OCI-LY7 (cell line): ENCODE measurements around the gene NFIA. TPM values are rescaled to one million over a fixed set of nuclear protein-coding genes. Genes with fewer than 3 reads are reported as not detected.

Source experiments
- BruUV-seq: library from RNA; stranded (reverse); fragments of 400-500 nt; replicated peaks from 2 replicates; lab custom pipeline; 2021; lab: Mats Ljungman, UMichigan
- CTCF ChIA-PET: fragments of 300-600 bp; sonication (Branson Sonifier 250); formaldehyde crosslinking; loops from one replicate; lab custom pipeline; 2022; ENCODE audit warnings: antibody characterized with exemption; ENCODE audit not compliant: unreplicated experiment; lab: Charles Lee
- POLR2A ChIA-PET: fragments of 300-600 bp; sonication (Branson Sonifier 250); formaldehyde crosslinking; loops from one replicate; lab custom pipeline; 2022; ENCODE audit warnings: antibody characterized with exemption; lab: Charles Lee
- DNase-seq: peaks from one replicate; pipeline ENCODE4 v3.0.0-alpha.2; 2015; ENCODE audit warnings: low spot score
- H2AFZ ChIP-seq: fragments of 200-600 bp; sonication (generic), shearing (Covaris generic); 2 replicates; pipeline ENCODE4 v1.6.1; 2014; ENCODE audit warnings: mild to moderate bottlenecking, antibody characterized with exemption, low read length, moderate library complexity
- H3K27ac ChIP-seq: fragments of 200-600 bp; sonication (generic); 2 replicates; pipeline ENCODE4 v1.5.1; 2014; ENCODE audit warnings: mixed run types, low read depth, mild to moderate bottlenecking, moderate library complexity, low read length, inconsistent platforms; ENCODE audit not compliant: poor library complexity, severe bottlenecking
- H3K36me3 ChIP-seq: fragments of 200-600 bp; sonication (generic); 2 replicates; pipeline ENCODE4 v1.6.1; 2014; ENCODE audit warnings: mild to moderate bottlenecking, antibody characterized with exemption, low read length, moderate library complexity, mixed read lengths; ENCODE audit not compliant: insufficient read depth
- H3K4me1 ChIP-seq: fragments of 200-600 bp; sonication (generic); 2 replicates; pipeline ENCODE4 v1.5.1; 2014; ENCODE audit warnings: mild to moderate bottlenecking, low read length; ENCODE audit not compliant: insufficient read depth, poor library complexity, severe bottlenecking
- H3K4me2 ChIP-seq: fragments of 200-600 bp; sonication (generic); 2 replicates; pipeline ENCODE4 v1.6.1; 2014; ENCODE audit warnings: mild to moderate bottlenecking, low read length
- H3K4me3 ChIP-seq: fragments of 200-600 bp; sonication (generic); 2 replicates; pipeline ENCODE4 v1.5.1; 2014; ENCODE audit warnings: mild to moderate bottlenecking, low read depth, low read length; ENCODE audit not compliant: poor library complexity, severe bottlenecking
- H3K79me2 ChIP-seq: fragments of 200-600 bp; sonication (generic); 2 replicates; pipeline ENCODE4 v1.6.1; 2016; ENCODE audit warnings: low read depth, mild to moderate bottlenecking, low read length, moderate library complexity, mixed read lengths; ENCODE audit not compliant: insufficient read depth
- H3K9me2 ChIP-seq: fragments of 200-600 bp; sonication (generic); 2 replicates; pipeline ENCODE4 v1.6.1; 2016; ENCODE audit warnings: mild to moderate bottlenecking, low read length, mixed read lengths; ENCODE audit not compliant: insufficient read depth
- H3K9me3 ChIP-seq: fragments of 200-600 bp; sonication (generic); 2 replicates; pipeline ENCODE4 v1.6.1; 2014; ENCODE audit warnings: mild to moderate bottlenecking, mixed run types, low read length, mixed read lengths
- H4K20me1 ChIP-seq: fragments of 200-600 bp; sonication (generic); 2 replicates; pipeline ENCODE4 v1.6.1; 2014; ENCODE audit warnings: mild to moderate bottlenecking, antibody characterized with exemption, low read length, moderate library complexity, mixed read lengths; ENCODE audit not compliant: insufficient read depth
- EZH2phosphoT487 ChIP-seq: fragments of 200-600 bp; sonication (generic); IDR thresholded peaks from 2 replicates; pipeline ENCODE4 v1.6.1; 2018; ENCODE audit warnings: low read depth, borderline replicate concordance, mild to moderate bottlenecking, mixed run types, antibody characterized with exemption, low read length, moderate library complexity, mixed read lengths
- intact Hi-C: fragments of 100-400 bp; cut with micrococcal nuclease; formaldehyde crosslinking; loops from one replicate; pipeline ENCODE4 v1.10.0; 2022; ENCODE audit not compliant: unreplicated experiment
- total RNA-seq, 2 experiments: library from RNA; depleted of rRNA in 1 of 2; stranded (reverse); fragments of >200 nt in 1 of 2; shearing (Covaris generic) in 1 of 2; gene quantifications; 2 replicates each; pipeline ENCODE4 v1.2.3, GENCODE V29; 2014 to 2022
- TF ChIP-seq, protein P1 (sequence below): fragments of 200-600 bp; sonication (generic); conservative IDR thresholded peaks from 2 replicates; pipeline ENCODE4 v1.5.1; 2014; ENCODE audit warnings: mild to moderate bottlenecking, antibody characterized with exemption, low read length, moderate library complexity, mixed read lengths

The NFIA gene
- total RNA-seq, 2 experiments from 2014 or later, result 2.8 to 18.8 TPM

DNA sequence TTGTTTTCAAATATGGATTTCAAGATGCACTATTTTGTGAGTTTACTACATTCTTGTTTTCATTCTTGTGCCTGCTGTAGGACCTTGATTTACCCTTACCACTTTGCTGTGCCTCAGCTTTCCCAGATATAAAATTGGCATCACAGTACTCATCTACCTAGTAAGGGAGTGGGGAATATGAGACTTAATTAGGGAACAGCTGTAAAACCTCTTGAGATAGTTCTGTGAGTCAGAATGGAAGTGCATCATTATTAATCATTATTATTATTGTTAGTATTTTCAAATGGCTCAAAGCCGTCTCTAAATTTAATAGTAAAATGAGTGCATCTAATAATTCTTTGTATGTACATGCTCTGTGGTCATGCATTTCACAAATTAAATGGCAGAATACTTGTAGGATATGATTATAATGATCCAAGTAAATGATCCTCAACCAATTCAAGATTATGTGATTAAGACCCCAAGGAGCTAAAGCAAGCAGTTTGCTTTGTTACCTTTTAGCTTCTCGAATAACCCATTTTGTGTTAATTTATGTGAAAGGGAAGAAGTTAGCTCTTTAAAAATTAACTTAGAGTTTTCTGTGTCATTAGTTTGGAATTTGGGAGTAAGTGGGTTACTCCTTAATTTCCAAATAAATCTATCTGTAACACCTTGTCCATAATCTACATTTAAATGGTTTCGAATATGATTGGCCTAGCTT, 155.4 kb downstream of the NFIA start:
- H3K9me2 ChIP-seq, result no peaks in the 10 kb centered on the region
- CTCF ChIA-PET, result no interaction called here
- H3K4me3 ChIP-seq, result no peak overlapping the region
- no peaks in the 10 kb centered on the region for H3K9me3 ChIP-seq
- H3K4me2 ChIP-seq, result no peak overlapping the region
- no peak for DNase-seq
- H2AFZ ChIP-seq, result no peak overlapping the region
- H3K79me2 ChIP-seq, result no peaks in the 10 kb centered on the region
- TF ChIP-seq, protein P1, sequence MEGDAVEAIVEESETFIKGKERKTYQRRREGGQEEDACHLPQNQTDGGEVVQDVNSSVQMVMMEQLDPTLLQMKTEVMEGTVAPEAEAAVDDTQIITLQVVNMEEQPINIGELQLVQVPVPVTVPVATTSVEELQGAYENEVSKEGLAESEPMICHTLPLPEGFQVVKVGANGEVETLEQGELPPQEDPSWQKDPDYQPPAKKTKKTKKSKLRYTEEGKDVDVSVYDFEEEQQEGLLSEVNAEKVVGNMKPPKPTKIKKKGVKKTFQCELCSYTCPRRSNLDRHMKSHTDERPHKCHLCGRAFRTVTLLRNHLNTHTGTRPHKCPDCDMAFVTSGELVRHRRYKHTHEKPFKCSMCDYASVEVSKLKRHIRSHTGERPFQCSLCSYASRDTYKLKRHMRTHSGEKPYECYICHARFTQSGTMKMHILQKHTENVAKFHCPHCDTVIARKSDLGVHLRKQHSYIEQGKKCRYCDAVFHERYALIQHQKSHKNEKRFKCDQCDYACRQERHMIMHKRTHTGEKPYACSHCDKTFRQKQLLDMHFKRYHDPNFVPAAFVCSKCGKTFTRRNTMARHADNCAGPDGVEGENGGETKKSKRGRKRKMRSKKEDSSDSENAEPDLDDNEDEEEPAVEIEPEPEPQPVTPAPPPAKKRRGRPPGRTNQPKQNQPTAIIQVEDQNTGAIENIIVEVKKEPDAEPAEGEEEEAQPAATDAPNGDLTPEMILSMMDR, result no peak
- TF ChIP-seq EZH2phosphoT487, result no peak
- H4K20me1 ChIP-seq, result no peaks in the 10 kb centered on the region
- intact Hi-C loops, result no loop called here
- POLR2A ChIA-PET, result interaction anchor here (0.5 kb wide), 2 partner anchors 91 to 184 kb away, joined by 3 to 6 read pairs; no protein-coding TSS in a partner anchor
- BruUV-seq, result no TSS peak
- H3K4me1 ChIP-seq, result no peaks in the 10 kb centered on the region
- no peaks in the 10 kb centered on the region for H3K36me3 ChIP-seq
- H3K27ac ChIP-seq, result no peak overlapping the region

DNA sequence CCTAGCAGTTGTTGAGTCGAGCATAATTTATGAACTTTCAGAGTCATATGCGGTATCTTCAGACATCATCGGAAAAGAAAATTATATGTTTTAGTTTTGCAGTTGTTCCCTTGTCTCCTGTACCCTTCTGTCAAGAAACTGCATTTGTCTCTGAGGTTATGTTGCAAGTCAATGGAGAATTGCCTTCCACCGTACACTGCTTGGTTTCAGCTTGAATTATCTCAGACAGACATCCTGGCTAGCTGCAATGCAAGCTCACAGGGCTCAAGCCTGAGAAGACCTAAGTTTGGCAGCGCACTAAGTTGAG, 156.0 kb downstream of the NFIA start:
- intact Hi-C loops, result no loop called here
- Histone ChIP-seq H3K4me1 (no peaks in the 10 kb centered on the region), H3K79me2 (no peaks in the 10 kb centered on the region), H3K9me2 (no peaks in the 10 kb centered on the region), H3K4me2 (no peak overlapping the region), H3K4me3 (no peak overlapping the region), H3K9me3 (no peaks in the 10 kb centered on the region), H2AFZ (no peak overlapping the region), H4K20me1 (no peaks in the 10 kb centered on the region), H3K36me3 (no peaks in the 10 kb centered on the region), H3K27ac (no peak overlapping the region)
- no TSS peak for BruUV-seq
- TF ChIP-seq, protein P1, result no peak
- TF ChIP-seq EZH2phosphoT487, result no peak
- CTCF ChIA-PET, result no interaction called here
- POLR2A ChIA-PET, result interaction anchor here (0.5 kb wide), 1 partner anchor 185 kb away, joined by 6 read pairs; no protein-coding TSS in a partner anchor
- no peak for DNase-seq

DNA sequence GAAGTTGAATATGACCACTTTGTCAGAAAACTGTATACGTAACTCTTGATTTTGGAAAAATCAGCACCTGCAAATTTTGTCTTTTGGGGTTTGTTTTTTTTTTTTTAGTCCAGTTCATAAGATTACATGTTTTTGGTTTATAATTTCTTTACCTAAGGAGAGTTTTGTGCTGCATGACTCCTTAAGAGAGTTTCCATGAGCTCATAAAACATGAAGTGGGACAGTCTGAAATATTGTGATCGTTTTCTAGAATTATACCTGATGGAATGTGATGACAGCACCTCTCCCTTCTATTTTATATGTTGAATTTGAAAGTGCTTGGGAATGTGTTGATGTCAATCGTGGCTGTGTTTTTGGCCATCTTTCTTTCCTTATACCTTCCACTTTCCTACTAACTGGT, 158.5 kb downstream of the NFIA start:
- Histone ChIP-seq H4K20me1 (no peaks in the 10 kb centered on the region), H2AFZ (no peak overlapping the region), H3K9me2 (no peaks in the 10 kb centered on the region), H3K4me1 (peaks cover 2% of the 10 kb centered on the region), H3K4me3 (no peak overlapping the region), H3K4me2 (no peak overlapping the region), H3K27ac (no peak overlapping the region), H3K9me3 (no peaks in the 10 kb centered on the region), H3K79me2 (no peaks in the 10 kb centered on the region), H3K36me3 (no peaks in the 10 kb centered on the region)
- POLR2A ChIA-PET, result interaction anchor here (1.6 kb wide), 1 partner anchor 10 kb away, joined by 6 read pairs; no protein-coding TSS in a partner anchor
- BruUV-seq, result no TSS peak
- DNase-seq, result no peak
- CTCF ChIA-PET, result no interaction called here
- TF ChIP-seq, protein P1, result no peak
- no peak for TF ChIP-seq EZH2phosphoT487
- intact Hi-C loops, result no loop called here
